Measurements from ENCODE around the gene PPP1R7.

Gene PPP1R7

GRCh38 chr2:241228860-241229516 lies 78.7 kb downstream of the PPP1R7 start:
- no peak for DNase-seq (ENCODE audit: low read depth in 2 of 2)

DNA sequence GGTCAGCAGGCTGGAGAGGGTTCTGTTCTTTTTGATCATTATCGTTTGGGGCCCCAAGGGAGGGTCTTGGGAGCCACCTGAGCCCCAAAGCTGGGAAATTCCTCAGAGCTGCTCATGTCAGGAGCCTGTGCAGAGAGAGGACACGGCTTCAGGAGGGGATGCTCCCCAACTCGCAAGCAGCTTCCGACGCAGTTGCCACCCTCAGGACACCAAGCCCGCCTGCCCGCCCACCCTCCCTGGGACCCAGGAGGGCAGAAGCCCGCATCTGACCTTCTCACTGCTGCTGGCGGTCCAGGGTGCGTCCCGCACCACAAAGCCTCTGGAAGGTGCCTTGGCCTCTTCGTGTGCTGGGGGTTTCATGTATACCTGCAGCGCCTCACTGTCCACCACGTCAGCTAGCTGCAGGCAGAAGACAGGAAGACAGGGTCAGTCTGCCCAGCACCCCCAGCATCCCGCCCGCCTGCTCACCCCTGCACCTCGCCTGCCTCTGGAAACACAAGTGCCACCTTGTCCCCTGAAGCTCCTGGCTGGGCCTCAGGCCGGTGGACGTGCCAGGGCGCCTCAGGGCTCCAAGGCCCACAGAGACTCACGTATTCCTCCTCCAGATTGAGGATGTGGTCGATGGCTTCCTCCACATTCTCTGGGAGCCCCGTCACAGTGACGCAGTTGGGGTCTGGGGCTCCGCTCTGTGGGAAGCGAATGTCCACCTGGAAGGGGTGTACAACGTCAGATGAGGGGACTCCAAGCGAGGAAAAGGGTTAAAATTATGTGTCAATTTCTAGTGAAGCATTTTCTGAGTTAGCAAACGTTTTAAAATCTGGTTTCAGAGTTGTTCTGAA lies 79.5 kb downstream of the PPP1R7 start:
- DNase-seq (ENCODE audit: low read depth in 2 of 2) = no peak

GRCh38 chr2:241230435-241230834 lies 80.2 kb downstream of the PPP1R7 start:
- no peak for DNase-seq (ENCODE audit: low read depth in 2 of 2)

DNA sequence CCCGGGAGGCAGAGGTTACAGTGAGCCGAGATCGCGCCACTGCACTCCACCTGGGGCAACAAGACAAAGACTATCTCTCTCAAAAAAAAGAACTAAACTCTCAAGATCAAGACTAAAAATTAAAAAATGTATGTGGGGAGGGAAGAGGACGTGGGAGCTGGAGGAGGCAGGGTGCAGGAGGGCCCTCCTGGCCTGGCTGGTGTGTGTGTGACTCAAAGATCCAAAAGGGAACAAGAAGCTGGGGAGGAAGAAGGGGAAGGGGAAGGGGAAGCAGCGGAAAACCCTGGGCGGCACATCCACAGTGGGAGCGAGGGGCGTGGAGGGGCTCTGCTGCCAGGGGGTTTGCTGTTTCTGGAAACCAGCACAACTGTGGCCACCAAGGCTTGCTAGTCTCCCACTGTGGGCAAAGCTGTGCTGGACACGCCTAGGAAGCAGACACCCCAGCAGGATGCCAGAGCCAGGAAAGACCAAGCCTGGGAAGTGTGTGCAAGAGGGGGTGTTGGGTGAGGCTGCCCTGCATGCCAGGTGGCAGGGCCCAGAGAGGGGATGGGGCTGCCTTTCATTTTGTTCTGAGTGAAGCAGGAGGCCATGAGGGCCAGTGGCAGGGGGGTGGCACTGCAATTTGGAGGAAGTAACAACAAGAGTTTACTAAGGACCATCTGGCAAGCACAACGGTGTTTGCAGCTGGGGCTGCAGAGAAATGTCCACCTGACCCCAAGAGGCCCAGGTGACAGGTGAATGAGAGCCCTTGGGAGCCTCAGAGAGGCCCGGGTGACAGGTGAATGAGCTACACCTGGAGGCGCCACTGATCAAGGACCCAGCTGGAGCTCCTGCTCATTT lies 82.7 kb downstream of the PPP1R7 start:
- no peak for DNase-seq (ENCODE audit: low read depth in 2 of 2)

All from stimulated activated CD8-positive, alpha-beta memory T cell treated with anti-CD3 and anti-CD28 coated beads, Interleukin-2, amount 100 ng/mL, for 48 hours (primary cell).